ENCODE measurements around the gene FGF18. TPM values are rescaled to one million over a fixed set of nuclear protein-coding genes. Genes with fewer than 3 reads are reported as not detected.

The FGF18 gene
- polyA plus RNA-seq, 1 donor from 2014 or later = 1.2 TPM

DNA sequence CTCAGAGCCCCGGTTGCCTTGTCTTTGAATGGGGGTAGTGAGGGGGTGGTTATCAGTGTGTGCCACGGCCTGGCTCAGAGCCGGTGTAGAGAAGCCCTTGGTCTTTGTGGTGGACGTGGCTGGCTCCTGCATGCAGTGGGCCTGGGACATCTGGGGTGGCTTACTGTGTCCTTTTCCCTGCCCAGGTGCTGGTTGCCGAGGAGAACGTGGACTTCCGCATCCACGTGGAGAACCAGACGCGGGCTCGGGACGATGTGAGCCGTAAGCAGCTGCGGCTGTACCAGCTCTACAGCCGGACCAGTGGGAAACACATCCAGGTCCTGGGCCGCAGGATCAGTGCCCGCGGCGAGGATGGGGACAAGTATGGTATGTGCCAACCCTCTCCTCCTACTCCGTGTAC lies 16.5 kb downstream of the FGF18 start:
- Histone ChIP-seq H3K27ac (ENCODE audit: low read length) (no peak overlapping the region), H3K27me3 (ENCODE audit: insufficient read depth, low read depth, low read length) (no peaks in the 10 kb centered on the region), H4K20me1 (ENCODE audit: insufficient read depth) (no peaks in the 10 kb centered on the region), H3K9me3 (ENCODE audit: low read length) (no peaks in the 10 kb centered on the region), H3K36me3 (ENCODE audit: insufficient read depth, low read length) (no peaks in the 10 kb centered on the region), H2AFZ (ENCODE audit: low read depth, low read length) (no peak overlapping the region), H3K79me2 (replicated peaks; ENCODE audit: insufficient read depth, low read length) (no peaks in the 10 kb centered on the region), H3K4me3 (ENCODE audit: low read length) (no peak overlapping the region), H3K9ac (ENCODE audit: low read length) (no peak overlapping the region), H3K4me2 (ENCODE audit: low read length) (no peak overlapping the region), H3K9me2 (ENCODE audit: insufficient read depth, low read length) (no peaks in the 10 kb centered on the region), H3F3A (ENCODE audit: insufficient read depth, low read length, poor library complexity, severe bottlenecking) (no peaks in the 10 kb centered on the region)
- TF ChIP-seq, protein P1, sequence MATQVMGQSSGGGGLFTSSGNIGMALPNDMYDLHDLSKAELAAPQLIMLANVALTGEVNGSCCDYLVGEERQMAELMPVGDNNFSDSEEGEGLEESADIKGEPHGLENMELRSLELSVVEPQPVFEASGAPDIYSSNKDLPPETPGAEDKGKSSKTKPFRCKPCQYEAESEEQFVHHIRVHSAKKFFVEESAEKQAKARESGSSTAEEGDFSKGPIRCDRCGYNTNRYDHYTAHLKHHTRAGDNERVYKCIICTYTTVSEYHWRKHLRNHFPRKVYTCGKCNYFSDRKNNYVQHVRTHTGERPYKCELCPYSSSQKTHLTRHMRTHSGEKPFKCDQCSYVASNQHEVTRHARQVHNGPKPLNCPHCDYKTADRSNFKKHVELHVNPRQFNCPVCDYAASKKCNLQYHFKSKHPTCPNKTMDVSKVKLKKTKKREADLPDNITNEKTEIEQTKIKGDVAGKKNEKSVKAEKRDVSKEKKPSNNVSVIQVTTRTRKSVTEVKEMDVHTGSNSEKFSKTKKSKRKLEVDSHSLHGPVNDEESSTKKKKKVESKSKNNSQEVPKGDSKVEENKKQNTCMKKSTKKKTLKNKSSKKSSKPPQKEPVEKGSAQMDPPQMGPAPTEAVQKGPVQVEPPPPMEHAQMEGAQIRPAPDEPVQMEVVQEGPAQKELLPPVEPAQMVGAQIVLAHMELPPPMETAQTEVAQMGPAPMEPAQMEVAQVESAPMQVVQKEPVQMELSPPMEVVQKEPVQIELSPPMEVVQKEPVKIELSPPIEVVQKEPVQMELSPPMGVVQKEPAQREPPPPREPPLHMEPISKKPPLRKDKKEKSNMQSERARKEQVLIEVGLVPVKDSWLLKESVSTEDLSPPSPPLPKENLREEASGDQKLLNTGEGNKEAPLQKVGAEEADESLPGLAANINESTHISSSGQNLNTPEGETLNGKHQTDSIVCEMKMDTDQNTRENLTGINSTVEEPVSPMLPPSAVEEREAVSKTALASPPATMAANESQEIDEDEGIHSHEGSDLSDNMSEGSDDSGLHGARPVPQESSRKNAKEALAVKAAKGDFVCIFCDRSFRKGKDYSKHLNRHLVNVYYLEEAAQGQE (IDR thresholded peaks at IDR 0.05; ENCODE audit: borderline replicate concordance) = no peak
- TF ChIP-seq POLR2AphosphoS5 (IDR thresholded peaks at IDR 0.05) (no peak), SMC3 (conservative IDR thresholded peaks at IDR 0.05; ENCODE audit: poor library complexity) (no peak), EZH2 (IDR thresholded peaks at IDR 0.05; ENCODE audit: borderline replicate concordance, insufficient read depth, low read length, poor library complexity, severe bottlenecking) (no peak)
- TF ChIP-seq, protein P2, sequence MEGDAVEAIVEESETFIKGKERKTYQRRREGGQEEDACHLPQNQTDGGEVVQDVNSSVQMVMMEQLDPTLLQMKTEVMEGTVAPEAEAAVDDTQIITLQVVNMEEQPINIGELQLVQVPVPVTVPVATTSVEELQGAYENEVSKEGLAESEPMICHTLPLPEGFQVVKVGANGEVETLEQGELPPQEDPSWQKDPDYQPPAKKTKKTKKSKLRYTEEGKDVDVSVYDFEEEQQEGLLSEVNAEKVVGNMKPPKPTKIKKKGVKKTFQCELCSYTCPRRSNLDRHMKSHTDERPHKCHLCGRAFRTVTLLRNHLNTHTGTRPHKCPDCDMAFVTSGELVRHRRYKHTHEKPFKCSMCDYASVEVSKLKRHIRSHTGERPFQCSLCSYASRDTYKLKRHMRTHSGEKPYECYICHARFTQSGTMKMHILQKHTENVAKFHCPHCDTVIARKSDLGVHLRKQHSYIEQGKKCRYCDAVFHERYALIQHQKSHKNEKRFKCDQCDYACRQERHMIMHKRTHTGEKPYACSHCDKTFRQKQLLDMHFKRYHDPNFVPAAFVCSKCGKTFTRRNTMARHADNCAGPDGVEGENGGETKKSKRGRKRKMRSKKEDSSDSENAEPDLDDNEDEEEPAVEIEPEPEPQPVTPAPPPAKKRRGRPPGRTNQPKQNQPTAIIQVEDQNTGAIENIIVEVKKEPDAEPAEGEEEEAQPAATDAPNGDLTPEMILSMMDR (IDR thresholded peaks at IDR 0.05; ENCODE audit: poor library complexity, severe bottlenecking) = no peak

DNA sequence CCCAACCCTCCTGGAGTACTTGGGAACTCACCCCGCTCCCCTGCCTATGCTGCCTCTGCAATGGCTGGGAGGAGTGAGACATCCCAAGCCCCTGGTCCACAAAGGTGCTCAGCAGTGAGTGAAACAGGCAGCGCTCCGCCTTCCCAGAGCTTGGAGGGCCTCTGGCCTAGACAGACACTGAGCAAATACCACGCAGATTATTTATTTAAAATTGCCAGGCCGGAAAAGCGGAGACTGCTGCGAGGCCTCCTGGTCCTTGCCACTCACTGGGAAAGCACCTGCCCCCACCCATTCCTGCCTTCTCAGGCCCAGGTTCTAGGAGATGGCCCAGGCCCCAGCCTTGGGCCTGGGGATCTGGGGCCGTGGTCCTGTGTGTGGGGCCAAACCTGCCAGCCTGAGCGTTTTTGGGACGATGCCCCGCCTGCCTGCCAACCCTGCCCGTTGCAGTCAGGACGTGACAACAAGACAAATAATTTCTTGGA lies 17.4 kb downstream of the FGF18 start:
- no peak overlapping the region for H3K9ac ChIP-seq (ENCODE audit: low read length)
- no peaks in the 10 kb centered on the region for H4K20me1 ChIP-seq (ENCODE audit: insufficient read depth)
- no peaks in the 10 kb centered on the region for H3K36me3 ChIP-seq (ENCODE audit: insufficient read depth, low read length)
- TF ChIP-seq POLR2AphosphoS5 (IDR thresholded peaks at IDR 0.05) = no peak
- no peak for TF ChIP-seq EZH2 (IDR thresholded peaks at IDR 0.05; ENCODE audit: borderline replicate concordance, insufficient read depth, low read length, poor library complexity, severe bottlenecking)
- TF ChIP-seq, protein P1 (IDR thresholded peaks at IDR 0.05; ENCODE audit: borderline replicate concordance) = no peak
- TF ChIP-seq EP300 (conservative IDR thresholded peaks at IDR 0.05; ENCODE audit: poor library complexity, severe bottlenecking) = no peak
- no peak for TF ChIP-seq MXI1 (conservative IDR thresholded peaks at IDR 0.05; ENCODE audit: poor library complexity, severe bottlenecking)
- no peak for TF ChIP-seq SMC3 (conservative IDR thresholded peaks at IDR 0.05; ENCODE audit: poor library complexity)
- TF ChIP-seq, protein P2 (IDR thresholded peaks at IDR 0.05; ENCODE audit: poor library complexity, severe bottlenecking) = no peak
- no peak for TF ChIP-seq RAD21 (conservative IDR thresholded peaks at IDR 0.05)
- no peak for TF ChIP-seq TAF1 (IDR thresholded peaks at IDR 0.05; ENCODE audit: low read depth)
- no peaks in the 10 kb centered on the region for H3F3A ChIP-seq (ENCODE audit: insufficient read depth, low read length, poor library complexity, severe bottlenecking)
- H3K79me2 ChIP-seq (replicated peaks; ENCODE audit: insufficient read depth, low read length) = no peaks in the 10 kb centered on the region
- no peak overlapping the region for H3K4me2 ChIP-seq (ENCODE audit: low read length)
- H3K9me3 ChIP-seq (ENCODE audit: low read length) = no peaks in the 10 kb centered on the region
- H3K27ac ChIP-seq (ENCODE audit: low read length) = no peak overlapping the region
- H3K27me3 ChIP-seq (ENCODE audit: insufficient read depth, low read depth, low read length) = no peaks in the 10 kb centered on the region
- H3K4me3 ChIP-seq (ENCODE audit: low read length) = no peak overlapping the region
- H2AFZ ChIP-seq (ENCODE audit: low read depth, low read length) = no peak overlapping the region
- no peaks in the 10 kb centered on the region for H3K9me2 ChIP-seq (ENCODE audit: insufficient read depth, low read length)

Data from neural cell (in vitro differentiated cells).